Endometrial microvascular endothelial cells (primary cell): Measurements from ENCODE around the gene ICAM4. TPM values are rescaled to one million over a fixed set of nuclear protein-coding genes. Genes with fewer than 3 reads are reported as not detected.
"Not testable (repeated sequence)": the region's sequence is repeated elsewhere in the genome, so short reads cannot be mapped to it uniquely, and the experiment has no call there.

Source experiments
- in situ Hi-C: cut with HindIII; loops from 2 replicates; pipeline ENCODE4 v1.10.0; 2017; ENCODE audit warnings: low sequenced_read_pairs, low pct_unique_long_range_greater_than_20kb; ENCODE audit errors: inconsistent ontology term
- total RNA-seq: library from RNA; depleted of rRNA; stranded (reverse); fragments of >200 nt; gene quantifications from one replicate; pipeline ENCODE4 v1.2.3, GENCODE V29; 2015; ENCODE audit errors: inconsistent ontology term

The ICAM4 gene
- total RNA-seq, 1 donor from 2014 or later, result 2.1 TPM

- in situ Hi-C loops, result no loop called here
Measured at GRCh38 chr19:10262771-10263170, 24.0 kb upstream of the ICAM4 start.

- in situ Hi-C loops, result no loop called here
Measured at GRCh38 chr19:10266706-10267105, 20.0 kb upstream of the ICAM4 start.

GRCh38 chr19:10268071-10268470 lies 18.7 kb upstream of the ICAM4 start:
- in situ Hi-C loops, result no loop called here

GRCh38 chr19:10269333-10270179 lies 17.2 kb upstream of the ICAM4 start:
- in situ Hi-C loops, result no loop called here

- in situ Hi-C loops, result no loop called here
Measured at GRCh38 chr19:10270180-10270615, 16.6 kb upstream of the ICAM4 start.

GRCh38 chr19:10270616-10271394 lies 15.9 kb upstream of the ICAM4 start, which contains the start of gene ICAM1:
ICAM1 (plus strand) TSS chr19:10271120; CDS start chr19:10271160, 40 bp downstream.
- in situ Hi-C loops, result no loop called here

- in situ Hi-C loops, result no loop called here
Measured at GRCh38 chr19:10271543-10272086, 15.1 kb upstream of the ICAM4 start.

- in situ Hi-C loops, result no loop called here
Measured at GRCh38 chr19:10274589-10274988, 12.2 kb upstream of the ICAM4 start.

- in situ Hi-C loops, result no loop called here
Measured at GRCh38 chr19:10277795-10278589, 8.8 kb upstream of the ICAM4 start.

- in situ Hi-C loops, result no loop called here
Measured at GRCh38 chr19:10278935-10279334, 7.8 kb upstream of the ICAM4 start.

GRCh38 chr19:10279737-10280442 lies 6.9 kb upstream of the ICAM4 start:
- in situ Hi-C loops, result no loop called here

GRCh38 chr19:10282043-10282442 lies 4.7 kb upstream of the ICAM4 start:
- in situ Hi-C loops, result not testable (repeated sequence)

GRCh38 chr19:10283301-10284064 lies 3.3 kb upstream of the ICAM4 start:
- in situ Hi-C loops, result no loop called here

- in situ Hi-C loops, result no loop called here
Measured at GRCh38 chr19:10284065-10284959, 2.4 kb upstream of the ICAM4 start.

GRCh38 chr19:10284960-10285278 lies 1.8 kb upstream of the ICAM4 start:
- in situ Hi-C loops, result no loop called here

GRCh38 chr19:10285393-10285792 lies 1.4 kb upstream of the ICAM4 start:
- in situ Hi-C loops, result no loop called here

GRCh38 chr19:10288662-10289166 lies 2.0 kb downstream of the ICAM4 start:
- in situ Hi-C loops, result no loop called here
